Effector memory CD8-positive, alpha-beta T cell (primary cell): ENCODE data around the gene GRIA3.

Source experiments
- ATAC-seq: fragments of 150-1000 bp; cut with Tn5 transposase; replicated peaks from 2 replicates; pipeline ENCODE4 v1.10.0; 2021; ENCODE audit warnings: mild to moderate bottlenecking, moderate library complexity
- DNase-seq, 3 experiments: peaks; one replicate each; pipeline ENCODE4 v3.0.0; 2021
- H3K27ac Mint-ChIP-seq, 2 donors: one replicate each; pipeline ENCODE4 v1.8.0; 2022; ENCODE audit warnings: mild to moderate bottlenecking in 2 of 2, mixed read lengths in 2 of 2, moderate library complexity in 2 of 2
- H3K27me3 Mint-ChIP-seq, 2 donors: one replicate each; pipeline ENCODE4 v1.8.0; 2022; ENCODE audit warnings: mixed read lengths in 2 of 2
- H3K36me3 Mint-ChIP-seq: one replicate; pipeline ENCODE4 v1.8.0; 2022; ENCODE audit warnings: mild to moderate bottlenecking, moderate library complexity, mixed read lengths; ENCODE audit not compliant: insufficient read depth
- H3K4me1 Mint-ChIP-seq, 2 donors: one replicate each; pipeline ENCODE4 v1.8.0; 2022; ENCODE audit warnings: low read depth in 2 of 2, mixed read lengths in 2 of 2
- H3K4me3 Mint-ChIP-seq, 2 donors: one replicate each; pipeline ENCODE4 v1.8.0; 2022; ENCODE audit warnings: mild to moderate bottlenecking in 2 of 2, mixed read lengths in 2 of 2, moderate library complexity in 2 of 2
- H3K9me3 Mint-ChIP-seq, 2 donors: one replicate each; pipeline ENCODE4 v1.8.0; 2022; ENCODE audit warnings: mixed read lengths in 2 of 2

The GRIA3 gene

GRCh38 chrX:123311486-123311885 is 127.4 kb downstream of the GRIA3 start:
- no peak overlapping the region for H3K4me3 Mint-ChIP-seq
- ATAC-seq (no peak), DNase-seq (no peak)
- no peaks in the 10 kb centered on the region for H3K36me3 Mint-ChIP-seq
- H3K9me3 Mint-ChIP-seq, result no peaks in the 10 kb centered on the region
- H3K27me3 Mint-ChIP-seq, result no peaks in the 10 kb centered on the region
- no peak overlapping the region for H3K27ac Mint-ChIP-seq
- H3K4me1 Mint-ChIP-seq, result no peaks in the 10 kb centered on the region

- Mint-ChIP-seq H3K27ac (no peak overlapping the region), H3K27me3 (no peaks in the 10 kb centered on the region), H3K36me3 (no peaks in the 10 kb centered on the region), H3K9me3 (no peaks in the 10 kb centered on the region), H3K4me3 (no peak overlapping the region), H3K4me1 (no peaks in the 10 kb centered on the region)
- DNase-seq (no peak), ATAC-seq (no peak)
Observed at GRCh38 chrX:123313486-123313885, 129.4 kb downstream of the GRIA3 start.

- Mint-ChIP-seq H3K36me3 (no peaks in the 10 kb centered on the region), H3K4me3 (no peak overlapping the region), H3K27ac (no peak overlapping the region), H3K27me3 (no peaks in the 10 kb centered on the region), H3K9me3 (no peaks in the 10 kb centered on the region), H3K4me1 (no peaks in the 10 kb centered on the region)
- ATAC-seq (no peak), DNase-seq (no peak)
Observed at GRCh38 chrX:123320622-123321021, 136.5 kb downstream of the GRIA3 start.

DNA sequence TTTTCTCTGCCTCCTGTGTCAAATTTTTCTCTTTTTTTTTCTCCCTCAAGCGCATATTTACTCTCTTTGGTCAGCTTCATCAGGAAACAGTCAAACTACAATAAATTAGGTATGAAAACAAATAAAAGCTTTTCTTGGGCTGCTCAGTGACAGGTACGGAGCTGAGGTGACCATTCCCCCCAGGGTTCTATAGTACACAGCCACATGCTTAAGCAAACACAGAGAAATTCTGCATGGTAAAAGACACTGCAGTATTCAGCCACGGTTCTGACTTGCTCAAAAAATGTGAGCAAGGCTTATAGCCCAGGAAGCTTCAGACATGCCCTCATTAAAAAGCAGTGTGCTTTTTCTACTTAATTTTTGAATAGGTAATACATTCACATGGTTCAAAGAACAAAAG is 138.5 kb downstream of the GRIA3 start:
- Mint-ChIP-seq H3K36me3 (no peaks in the 10 kb centered on the region), H3K9me3 (no peaks in the 10 kb centered on the region), H3K27ac (no peak overlapping the region), H3K4me1 (no peaks in the 10 kb centered on the region), H3K27me3 (no peaks in the 10 kb centered on the region), H3K4me3 (no peak overlapping the region)
- DNase-seq, result no peak
- ATAC-seq, result no peak

GRCh38 chrX:123324625-123325024 is 140.5 kb downstream of the GRIA3 start:
- no peak overlapping the region for H3K27ac Mint-ChIP-seq

GRCh38 chrX:123330229-123330942 is 146.3 kb downstream of the GRIA3 start:
- no peak for DNase-seq
- no peaks in the 10 kb centered on the region for H3K4me1 Mint-ChIP-seq
- H3K4me3 Mint-ChIP-seq, result no peak overlapping the region
- no peak for ATAC-seq
- no peak overlapping the region for H3K27ac Mint-ChIP-seq
- H3K36me3 Mint-ChIP-seq, result no peaks in the 10 kb centered on the region
- H3K9me3 Mint-ChIP-seq, result no peaks in the 10 kb centered on the region
- H3K27me3 Mint-ChIP-seq, result no peaks in the 10 kb centered on the region

More at GRCh38 chrX:123324625-123325024, 140.5 kb downstream of the GRIA3 start:
- Mint-ChIP-seq H3K36me3 (no peaks in the 10 kb centered on the region), H3K27me3 (no peaks in the 10 kb centered on the region), H3K4me3 (no peak overlapping the region), H3K4me1 (no peaks in the 10 kb centered on the region), H3K9me3 (no peaks in the 10 kb centered on the region)
- ATAC-seq, result no peak
- DNase-seq, result no peak

DNA sequence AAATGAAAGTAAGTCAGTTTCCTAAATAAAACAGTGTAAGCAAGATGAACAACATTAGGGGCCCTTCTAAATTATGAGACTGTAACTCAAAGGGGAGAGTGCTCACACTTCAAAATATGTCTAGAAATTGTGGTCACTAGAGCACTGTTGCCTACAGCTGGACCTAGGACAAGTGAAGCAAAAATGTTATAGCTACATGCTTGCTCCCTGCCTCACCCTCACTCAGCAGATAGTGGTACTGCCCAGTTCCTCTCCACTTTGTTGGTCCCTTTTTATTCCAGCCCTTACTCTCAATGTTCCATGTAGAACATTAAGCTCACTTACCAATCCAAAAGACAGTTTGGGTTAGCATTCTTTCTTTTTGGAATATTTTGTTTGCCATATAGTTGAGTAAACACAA is 147.3 kb downstream of the GRIA3 start:
- Mint-ChIP-seq H3K27ac (no peak overlapping the region), H3K9me3 (no peaks in the 10 kb centered on the region), H3K27me3 (no peaks in the 10 kb centered on the region), H3K4me3 (no peak overlapping the region), H3K36me3 (no peaks in the 10 kb centered on the region), H3K4me1 (no peaks in the 10 kb centered on the region)
- no peak for DNase-seq
- ATAC-seq, result no peak

GRCh38 chrX:123331859-123332258 is 147.8 kb downstream of the GRIA3 start:
- DNase-seq (no peak), ATAC-seq (no peak)
- H3K27ac Mint-ChIP-seq, result no peak overlapping the region
- H3K27me3 Mint-ChIP-seq, result no peaks in the 10 kb centered on the region
- H3K36me3 Mint-ChIP-seq, result no peaks in the 10 kb centered on the region
- no peaks in the 10 kb centered on the region for H3K4me1 Mint-ChIP-seq
- no peaks in the 10 kb centered on the region for H3K9me3 Mint-ChIP-seq
- no peak overlapping the region for H3K4me3 Mint-ChIP-seq

DNA sequence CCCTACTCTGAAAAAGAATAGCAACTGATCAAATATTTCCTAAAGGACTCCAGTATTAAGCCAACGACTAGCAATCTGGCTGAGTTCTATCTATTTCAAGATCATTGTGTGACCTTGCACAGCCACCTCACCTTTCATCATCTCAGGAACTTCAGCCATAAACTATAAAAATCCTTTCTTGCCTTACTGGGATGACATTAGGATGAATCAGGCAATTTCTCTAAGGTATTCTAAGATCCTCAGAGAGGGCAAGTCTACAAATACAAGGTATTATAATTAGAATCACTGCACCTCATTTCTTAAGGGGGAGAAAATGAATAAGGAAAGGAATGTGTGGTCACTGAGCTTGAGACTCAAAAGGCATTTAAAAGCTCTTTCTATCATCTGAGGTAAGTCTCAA is 152.6 kb downstream of the GRIA3 start:
- Mint-ChIP-seq H3K36me3 (no peaks in the 10 kb centered on the region), H3K4me1 (no peaks in the 10 kb centered on the region), H3K9me3 (no peaks in the 10 kb centered on the region), H3K27me3 (no peaks in the 10 kb centered on the region), H3K27ac (no peak overlapping the region), H3K4me3 (no peak overlapping the region)
- no peak for ATAC-seq
- DNase-seq, result no peak

- ATAC-seq (no peak), DNase-seq (no peak)
- Mint-ChIP-seq H3K4me3 (no peak overlapping the region), H3K27me3 (no peaks in the 10 kb centered on the region), H3K9me3 (no peaks in the 10 kb centered on the region), H3K27ac (no peak overlapping the region), H3K4me1 (no peaks in the 10 kb centered on the region), H3K36me3 (no peaks in the 10 kb centered on the region)
Observed at GRCh38 chrX:123337886-123338639, 154.0 kb downstream of the GRIA3 start.

GRCh38 chrX:123339221-123339905 is 155.3 kb downstream of the GRIA3 start:
- ATAC-seq, result no peak
- no peaks in the 10 kb centered on the region for H3K4me1 Mint-ChIP-seq
- DNase-seq, result no peak
- no peak overlapping the region for H3K27ac Mint-ChIP-seq
- no peaks in the 10 kb centered on the region for H3K36me3 Mint-ChIP-seq
- no peak overlapping the region for H3K4me3 Mint-ChIP-seq
- H3K27me3 Mint-ChIP-seq, result no peaks in the 10 kb centered on the region
- H3K9me3 Mint-ChIP-seq, result no peaks in the 10 kb centered on the region

GRCh38 chrX:123340696-123341095 is 156.6 kb downstream of the GRIA3 start:
- Mint-ChIP-seq H3K9me3 (no peaks in the 10 kb centered on the region), H3K27me3 (no peaks in the 10 kb centered on the region), H3K4me1 (no peaks in the 10 kb centered on the region), H3K36me3 (no peaks in the 10 kb centered on the region), H3K27ac (no peak overlapping the region), H3K4me3 (no peak overlapping the region)
- ATAC-seq (no peak), DNase-seq (no peak)

GRCh38 chrX:123348468-123348867 is 164.4 kb downstream of the GRIA3 start:
- Mint-ChIP-seq H3K27me3 (no peaks in the 10 kb centered on the region), H3K27ac (no peak overlapping the region), H3K4me3 (no peak overlapping the region)

GRCh38 chrX:123350226-123350625 is 166.1 kb downstream of the GRIA3 start:
- H3K4me3 Mint-ChIP-seq, result no peak overlapping the region
- ATAC-seq (no peak), DNase-seq (no peak)
- no peak overlapping the region for H3K27ac Mint-ChIP-seq
- no peaks in the 10 kb centered on the region for H3K9me3 Mint-ChIP-seq
- no peaks in the 10 kb centered on the region for H3K27me3 Mint-ChIP-seq
- H3K4me1 Mint-ChIP-seq, result no peaks in the 10 kb centered on the region
- H3K36me3 Mint-ChIP-seq, result no peaks in the 10 kb centered on the region

More at GRCh38 chrX:123348468-123348867, 164.4 kb downstream of the GRIA3 start:
- Mint-ChIP-seq H3K9me3 (no peaks in the 10 kb centered on the region), H3K36me3 (no peaks in the 10 kb centered on the region), H3K4me1 (no peaks in the 10 kb centered on the region)
- ATAC-seq (no peak), DNase-seq (no peak)
